GM19023 (cell line): Measurements from ENCODE around the gene PLLP.

Source experiments
- ATAC-seq: cut with Tn5 transposase; IDR thresholded peaks from one replicate; pipeline ENCODE4 v1.9.1; 2021; ENCODE audit warnings: mild to moderate bottlenecking, moderate library complexity; ENCODE audit not compliant: unreplicated experiment

Gene PLLP

DNA sequence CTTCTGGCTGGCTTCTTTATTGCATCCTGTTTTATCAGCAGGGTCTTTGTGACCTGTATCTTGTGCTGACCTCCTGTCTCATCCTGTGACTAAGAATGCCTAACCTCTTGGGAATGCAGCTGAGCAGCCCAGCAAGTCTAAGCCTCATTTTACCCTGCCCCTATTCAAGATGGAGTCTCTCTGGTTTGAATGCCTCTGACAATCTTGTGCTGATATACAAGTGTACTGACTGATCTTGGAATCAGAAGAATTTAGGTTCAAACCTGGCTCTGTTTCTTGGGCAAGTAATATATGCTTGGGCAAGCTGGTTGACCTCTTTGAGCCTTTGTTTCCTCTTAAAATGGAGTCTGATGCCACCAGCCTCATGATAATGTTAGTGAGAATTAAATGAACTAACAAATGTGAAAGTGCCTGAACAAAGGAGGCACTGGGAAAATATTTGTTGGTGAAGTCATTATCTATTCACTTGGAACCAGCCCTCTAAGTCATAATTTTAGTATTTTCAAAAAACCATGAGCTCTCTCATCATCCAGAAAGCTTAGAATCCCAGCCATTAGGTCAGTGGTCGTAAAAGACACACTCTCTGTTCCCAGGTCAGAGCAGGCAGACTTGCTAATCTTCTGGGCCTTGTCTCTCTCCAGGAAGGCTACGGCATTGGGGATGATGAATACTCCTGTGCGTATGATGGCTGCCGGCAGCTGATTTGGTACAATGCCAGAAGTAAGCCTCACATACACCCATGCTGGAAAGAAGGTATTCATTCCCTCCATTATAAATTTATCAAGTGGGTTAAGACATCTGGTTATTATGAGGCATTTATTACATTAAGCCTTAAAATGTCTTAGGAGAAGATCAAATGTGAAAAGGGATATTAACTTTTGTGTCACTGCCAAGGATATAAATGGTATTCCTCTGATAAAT, 57.5 kb downstream of the PLLP start:
- no peak for ATAC-seq

DNA sequence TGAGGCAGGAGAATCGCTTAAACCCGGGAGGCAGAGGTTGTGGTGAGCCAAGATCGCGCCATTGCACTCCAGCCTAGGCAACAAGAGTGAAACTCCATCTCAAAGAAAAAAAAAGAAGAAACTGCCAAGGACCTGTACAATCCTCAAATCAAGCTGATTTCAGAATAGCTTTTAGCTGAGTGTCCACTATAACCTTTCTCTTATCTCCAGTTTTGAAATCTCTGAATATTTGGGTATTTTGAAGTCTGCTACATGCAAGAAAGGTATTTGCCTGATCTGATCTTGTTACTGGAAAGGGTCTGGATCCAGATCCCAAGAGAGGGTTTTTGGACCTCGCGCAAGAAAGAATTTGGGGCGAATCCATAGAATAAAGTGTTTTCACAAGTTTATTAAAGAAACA, 58.5 kb downstream of the PLLP start:
- ATAC-seq, result no peak

DNA sequence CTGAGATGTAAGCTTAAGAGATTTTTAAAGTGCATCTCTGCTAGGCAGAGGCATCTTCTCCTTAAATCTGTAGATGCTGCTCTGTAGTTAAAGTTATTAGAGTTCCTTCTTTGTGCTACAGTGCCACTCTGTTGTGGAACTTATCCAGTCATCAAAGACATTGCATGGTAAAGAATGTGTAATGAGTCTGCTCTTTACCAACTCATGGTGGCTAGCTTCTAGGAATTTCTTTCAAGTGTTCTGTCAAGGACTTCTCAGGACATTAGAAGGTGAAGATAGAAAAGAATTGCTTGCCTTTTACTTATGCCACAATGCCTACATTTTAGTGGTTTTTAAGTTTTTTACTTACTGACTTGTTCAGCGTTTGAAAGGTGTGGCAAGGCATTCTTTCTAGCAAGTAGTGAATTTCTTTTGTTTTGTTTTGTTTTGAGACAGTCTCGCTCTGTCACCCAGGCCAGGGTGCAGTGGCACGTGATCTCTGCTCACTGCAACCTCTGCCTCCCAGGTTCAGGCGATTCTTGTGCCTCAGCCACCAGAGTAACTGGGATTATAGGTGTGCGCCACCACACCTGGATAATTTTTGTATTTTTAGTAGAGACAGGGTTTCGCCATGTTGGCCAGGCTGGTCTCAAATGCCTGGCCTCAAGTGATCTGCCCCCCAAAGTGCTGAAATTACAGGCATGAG, 59.7 kb downstream of the PLLP start:
- no peak for ATAC-seq

DNA sequence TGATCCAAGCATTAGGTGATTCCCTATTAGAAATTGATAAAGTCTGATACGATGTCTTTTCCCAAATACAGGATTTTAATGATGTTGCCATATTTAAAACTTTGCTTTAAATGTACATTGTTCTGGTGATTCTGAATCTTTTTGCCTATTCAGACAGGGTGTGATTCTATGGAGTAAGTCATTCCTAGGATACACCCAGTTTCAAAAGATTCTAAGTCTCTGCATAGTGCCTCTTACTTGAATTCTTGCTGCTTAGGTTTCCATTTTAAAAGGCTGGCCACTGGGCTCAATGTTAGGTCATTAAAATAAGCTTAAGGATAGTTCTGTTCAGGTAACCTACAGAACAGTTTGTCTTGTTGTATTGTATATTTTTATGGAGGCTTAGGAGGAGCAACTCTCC, 61.4 kb downstream of the PLLP start:
- no peak for ATAC-seq

DNA sequence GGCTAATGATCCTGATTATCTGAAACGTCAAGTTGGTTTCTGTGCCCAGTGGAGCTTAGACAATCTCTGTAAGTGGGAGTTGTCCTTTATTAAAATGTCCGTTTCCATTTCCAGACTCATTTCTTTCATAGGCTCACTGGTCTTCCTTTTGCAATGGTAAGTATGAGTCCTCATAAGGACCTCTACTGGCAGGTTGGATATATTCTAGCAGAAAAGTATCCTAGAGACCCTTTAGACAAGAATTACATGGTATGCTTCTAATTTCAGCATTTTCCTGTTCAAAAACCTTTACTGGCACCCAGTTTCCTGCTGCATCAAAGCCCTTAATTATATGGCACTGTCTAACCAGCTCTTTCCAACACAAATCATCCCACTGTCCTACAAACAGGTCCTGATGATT, 67.5 kb downstream of the PLLP start:
- no peak for ATAC-seq

DNA sequence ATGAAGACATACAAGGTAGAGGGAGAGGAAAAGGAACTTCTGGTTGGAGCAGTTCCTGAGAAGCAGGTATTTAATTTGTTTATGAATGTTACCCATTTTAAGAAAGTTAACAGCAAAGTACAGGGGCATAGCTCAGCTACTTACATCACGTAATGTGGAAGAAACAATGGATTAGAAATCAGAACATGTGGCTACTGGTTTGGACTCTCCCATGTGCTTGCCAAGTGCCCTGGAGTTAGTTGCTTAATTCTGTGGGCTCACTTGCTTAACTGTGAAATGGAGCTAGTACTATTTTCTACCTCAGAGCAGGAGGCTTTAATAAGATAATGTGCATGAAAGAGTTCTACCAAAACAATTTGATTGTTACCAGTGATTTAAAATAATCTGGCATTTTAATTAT, 71.0 kb downstream of the PLLP start:
- ATAC-seq, result no peak

DNA sequence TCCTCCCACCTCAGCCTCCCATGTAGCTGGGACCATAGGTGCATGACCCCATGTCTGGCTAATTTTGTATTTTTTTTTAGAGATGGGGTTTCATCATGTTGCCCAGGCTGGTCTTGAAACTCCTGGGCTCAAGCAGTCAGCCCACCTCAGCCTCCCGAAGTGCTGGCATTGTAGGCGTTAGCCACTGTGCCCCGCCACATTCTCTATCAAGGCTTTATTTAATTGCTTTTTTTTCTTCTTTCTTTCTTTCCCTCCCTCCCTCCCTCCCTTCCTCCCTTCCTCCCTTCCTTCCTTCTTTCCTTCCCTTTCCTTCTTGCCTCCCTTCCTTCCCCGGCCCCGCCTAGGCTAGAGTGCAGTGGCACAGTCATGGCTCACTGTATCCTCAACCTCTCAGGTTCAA, 74.7 kb downstream of the PLLP start:
- ATAC-seq, result no peak

DNA sequence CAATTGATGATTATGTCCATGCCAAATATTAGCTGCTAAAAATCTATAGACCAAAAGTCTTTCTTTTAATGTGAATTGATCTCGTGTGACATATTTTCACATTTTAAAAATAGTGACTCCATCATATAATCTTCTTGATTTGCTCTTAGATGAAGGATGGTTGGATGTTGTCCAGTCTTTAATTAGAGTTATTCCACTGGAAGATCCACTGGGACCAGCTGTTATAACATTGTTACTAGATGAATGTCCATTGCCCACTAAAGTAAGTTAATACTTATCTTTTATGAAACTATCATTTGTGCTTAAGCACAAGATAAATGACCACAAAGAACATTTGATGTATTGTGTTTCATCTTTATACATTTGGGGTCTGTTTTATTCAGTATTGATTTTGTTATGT, 75.5 kb downstream of the PLLP start:
- ATAC-seq, result no peak
